NCI-H2029 treated with DMSO at 0.1 percent for 48 hours (cell line): ENCODE results near the gene GBP2.
"Not testable (repeated sequence)": the region's sequence is repeated elsewhere in the genome, so short reads cannot be mapped to it uniquely, and the experiment has no call there.

Experiments used
- DNase-seq: peaks from one replicate; lab custom pipeline; 2025; lab: John Stamatoyannopoulos, UW

Gene GBP2

DNA sequence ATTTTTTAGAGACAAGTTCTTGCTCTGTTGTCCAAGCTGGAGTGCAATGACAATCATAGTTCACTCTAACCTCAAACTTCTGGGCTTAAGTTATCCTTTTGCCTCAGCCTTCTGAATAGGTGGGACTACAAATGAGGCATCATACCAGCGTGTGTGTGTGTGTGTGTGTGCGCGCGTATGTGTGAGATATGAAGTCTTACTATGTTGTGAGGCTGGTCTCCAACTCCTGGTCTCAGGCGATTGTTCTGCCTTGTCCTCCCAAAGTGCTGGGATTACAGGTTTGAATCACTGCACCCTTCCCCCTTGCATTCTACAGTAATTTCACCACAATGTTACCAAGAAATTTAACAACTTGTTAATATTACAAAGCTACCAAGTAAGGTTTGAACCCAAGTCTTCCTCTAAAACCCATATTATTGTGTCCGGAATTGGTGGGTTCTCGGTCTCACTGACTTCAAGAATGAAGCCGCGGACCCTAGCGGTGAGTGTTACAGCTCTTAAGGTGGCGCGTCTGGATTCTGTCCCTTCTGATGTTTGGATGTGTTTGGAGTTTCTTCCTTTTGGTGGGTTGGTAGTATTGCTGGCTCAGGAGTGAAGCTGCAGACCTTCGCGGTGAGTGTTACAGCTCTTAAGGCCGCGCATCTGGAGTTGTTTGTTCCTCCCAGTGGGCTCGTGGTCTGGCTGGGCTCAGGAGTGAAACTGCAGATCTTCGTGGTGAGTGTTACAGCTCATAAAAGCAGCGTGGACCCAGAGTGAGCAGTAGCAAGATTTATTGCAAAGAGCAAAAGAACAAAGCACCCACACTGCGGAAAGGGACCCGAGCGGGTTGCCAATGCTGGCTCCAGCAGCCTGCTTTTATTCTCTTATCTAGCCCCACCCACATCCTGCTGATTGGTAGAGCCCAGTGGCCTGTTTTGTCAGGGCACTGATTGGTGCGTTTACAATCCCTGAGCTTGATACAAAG is 970 bp upstream of the GBP2 start:
- DNase-seq: not testable (repeated sequence)

- DNase-seq: no peak
Observed at GRCh38 chr1:89125240-89125912, 538 bp downstream of the GBP2 start.

DNA sequence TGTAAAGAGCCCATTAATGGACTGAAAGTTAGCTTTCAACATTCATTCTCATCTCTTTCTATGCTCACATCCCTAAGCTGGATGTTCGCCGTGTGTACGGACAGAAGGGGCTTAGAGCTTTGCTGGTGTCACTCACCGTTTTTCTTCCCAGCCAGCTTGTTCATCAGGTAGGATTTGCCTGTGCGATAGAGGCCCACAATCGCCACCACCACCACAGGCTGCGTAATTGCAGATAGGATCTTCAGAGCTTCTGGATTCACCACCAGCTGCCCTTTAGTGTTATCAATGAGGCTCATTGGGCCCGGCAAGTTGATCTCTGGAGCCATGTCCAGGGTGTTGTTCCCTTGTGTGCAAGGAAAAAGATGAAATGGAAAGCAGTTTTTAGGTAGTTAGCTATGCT is 4.3 kb downstream of the GBP2 start:
- no peak for DNase-seq

DNA sequence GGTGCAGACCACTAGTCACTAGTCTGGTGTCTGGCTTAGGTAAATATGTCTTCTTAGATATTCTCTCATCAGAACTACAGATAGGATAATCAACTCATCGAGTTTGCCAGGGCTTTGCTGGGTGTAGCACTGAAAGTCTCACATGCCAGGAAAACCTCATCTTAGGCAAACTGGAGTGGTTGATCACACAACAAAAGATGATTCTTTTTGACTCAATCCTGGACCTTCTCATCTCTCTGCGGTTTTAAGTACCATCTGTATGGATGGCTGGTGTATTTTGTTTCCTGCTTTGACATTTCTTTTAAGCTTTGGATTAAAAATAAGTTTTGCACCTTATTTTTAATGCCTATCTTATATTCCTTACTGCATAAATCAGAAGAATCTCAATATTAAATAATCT is 11.3 kb downstream of the GBP2 start:
- no peak for DNase-seq

DNA sequence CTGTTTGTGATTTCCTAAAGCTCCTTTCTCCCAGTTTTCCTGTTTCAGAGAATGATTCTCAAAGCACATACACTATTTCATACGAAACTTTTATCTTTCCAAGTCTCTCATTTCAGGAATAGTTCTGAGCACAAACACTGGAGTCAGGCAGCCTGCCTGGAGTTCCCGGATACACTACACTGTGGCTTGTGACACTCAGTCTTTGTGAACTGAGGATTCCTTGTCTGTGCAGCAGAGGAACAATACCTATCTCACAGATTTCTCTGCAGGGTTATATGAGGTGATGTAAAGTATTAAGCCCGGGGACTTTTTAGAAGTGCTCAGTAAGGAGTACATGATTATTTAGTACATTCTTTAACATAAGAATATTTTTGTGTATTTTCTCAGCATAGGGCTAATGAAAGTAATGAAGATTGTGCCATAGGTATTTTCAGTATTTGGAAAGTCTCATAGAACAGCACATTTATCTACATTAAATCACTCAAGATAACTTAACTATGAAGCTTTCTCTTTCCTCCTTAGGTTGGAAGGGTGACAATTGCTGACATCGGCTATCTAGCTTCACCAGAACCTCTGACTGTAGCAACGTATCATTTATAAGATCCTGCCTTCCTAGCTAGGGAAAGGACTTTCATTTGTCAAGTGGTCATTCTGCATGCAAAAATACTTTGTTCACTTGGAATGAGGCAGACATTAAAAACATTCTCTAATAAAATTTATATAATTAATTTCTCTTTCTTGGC is 12.9 kb downstream of the GBP2 start:
- DNase-seq: no peak

GRCh38 chr1:89104687-89105086 is 21.2 kb downstream of the GBP2 start:
- no peak for DNase-seq

GRCh38 chr1:89104147-89104546 is 21.8 kb downstream of the GBP2 start:
- no peak for DNase-seq

- DNase-seq: no peak
Observed at GRCh38 chr1:89102021-89102420, 23.9 kb downstream of the GBP2 start.

DNA sequence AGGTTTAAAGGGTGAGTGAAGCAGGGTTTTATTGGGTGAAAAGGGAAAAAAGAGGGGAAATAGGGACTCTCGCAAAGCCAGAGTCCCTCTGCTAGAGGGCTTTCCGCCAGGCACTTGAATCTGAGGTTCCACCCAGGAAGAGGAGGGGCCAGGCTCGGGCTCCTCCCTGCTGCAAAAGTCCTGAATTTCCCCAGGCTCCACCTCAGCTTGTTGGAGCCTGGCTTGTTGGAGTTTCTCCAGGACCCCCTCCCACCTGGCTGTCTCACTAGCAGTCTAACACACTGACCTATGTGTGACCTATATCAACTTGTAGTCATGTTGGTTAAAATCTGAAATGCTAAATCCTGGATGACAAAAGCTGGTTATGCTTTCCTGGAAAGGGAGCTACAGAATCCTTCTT is 25.5 kb downstream of the GBP2 start:
- DNase-seq: no peak

DNA sequence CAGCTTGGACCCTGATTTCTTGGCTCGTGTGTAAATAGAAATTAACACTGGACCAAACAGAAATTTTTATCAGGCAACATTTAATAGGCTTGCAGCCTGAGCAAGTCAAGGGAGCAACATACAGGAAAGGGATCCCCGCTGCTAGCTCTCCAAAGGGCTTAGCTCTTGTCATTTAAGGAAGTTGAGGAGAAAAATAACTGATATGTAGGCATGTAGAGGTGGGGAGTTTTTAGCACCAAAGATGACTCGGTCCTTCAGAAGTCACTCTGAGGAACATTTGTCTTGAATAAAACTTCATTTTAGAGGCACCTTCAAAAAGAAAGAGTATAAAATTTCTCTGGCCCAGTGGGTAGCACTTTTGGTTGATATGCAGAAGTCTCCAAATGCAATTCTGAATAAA is 27.1 kb downstream of the GBP2 start:
- no peak for DNase-seq

- no peak for DNase-seq
Observed at GRCh38 chr1:89095737-89096136, 30.2 kb downstream of the GBP2 start.

- DNase-seq: no peak
Observed at GRCh38 chr1:89089962-89090361, 36.0 kb downstream of the GBP2 start.

- DNase-seq: no peak
Observed at GRCh38 chr1:89088572-89088971, 37.3 kb downstream of the GBP2 start.

DNA sequence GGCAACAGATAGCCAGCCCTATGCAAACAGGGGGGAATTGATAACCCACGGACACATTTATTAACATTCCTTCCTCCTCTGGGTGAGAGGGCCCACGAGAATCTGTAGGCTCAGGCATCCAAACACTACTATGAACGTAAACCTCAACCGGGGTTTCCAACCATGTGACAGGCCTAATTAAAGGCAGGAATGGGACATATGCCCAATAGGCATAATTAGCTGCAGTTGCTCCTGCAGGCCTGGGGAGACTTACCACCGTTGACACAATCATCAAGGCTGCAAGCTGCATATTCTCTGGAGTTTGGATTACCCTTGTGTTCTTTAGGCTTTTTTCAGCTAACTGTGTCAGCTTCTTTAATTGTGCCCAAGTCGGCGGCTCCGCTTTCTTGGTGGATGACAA is 38.7 kb downstream of the GBP2 start:
- no peak for DNase-seq

DNA sequence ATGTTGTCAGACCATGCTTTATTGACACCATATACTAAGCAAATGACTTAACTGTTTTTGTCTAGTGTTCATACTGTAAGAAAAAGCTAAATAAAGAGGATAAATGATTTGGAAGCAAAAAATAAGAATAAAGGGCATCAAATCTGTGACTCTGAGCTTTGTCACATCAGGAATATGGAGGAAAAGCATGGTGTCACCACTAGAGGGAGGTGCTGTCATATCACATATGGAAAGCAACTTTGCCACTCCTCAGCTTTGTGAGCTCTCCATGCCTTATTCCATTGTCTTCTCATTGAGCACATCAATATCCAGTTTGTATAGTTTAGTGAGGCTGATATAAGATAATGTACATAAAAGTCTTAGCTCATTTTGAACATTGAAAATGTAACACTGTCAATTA is 40.1 kb downstream of the GBP2 start:
- peak; percentile 30 for DNase-seq

- no peak for DNase-seq
Observed at GRCh38 chr1:89081005-89081404, 44.9 kb downstream of the GBP2 start.

GRCh38 chr1:89080068-89080467 is 45.8 kb downstream of the GBP2 start:
- DNase-seq: not testable (repeated sequence)

- not testable (repeated sequence) for DNase-seq
Observed at GRCh38 chr1:89072466-89073065, 53.3 kb downstream of the GBP2 start.

DNA sequence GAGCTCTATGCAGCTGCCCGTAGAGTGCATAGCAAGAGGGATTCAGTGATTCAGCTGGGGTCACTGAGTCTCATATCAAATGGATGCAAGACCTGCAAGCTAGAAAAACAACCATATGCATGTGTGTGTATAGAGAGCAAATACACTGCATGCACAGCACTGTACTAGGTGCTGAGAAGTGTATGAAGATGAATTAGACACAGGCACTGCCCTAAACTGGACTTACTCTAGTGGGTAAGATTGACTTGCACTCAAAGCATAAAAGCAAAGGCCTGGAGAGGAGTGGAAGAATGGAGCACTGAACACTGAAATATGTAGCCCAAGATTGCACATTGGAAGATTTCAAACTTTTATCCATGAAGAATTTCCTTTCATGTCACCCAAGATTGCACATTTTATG is 55.4 kb downstream of the GBP2 start:
- DNase-seq: no peak

DNA sequence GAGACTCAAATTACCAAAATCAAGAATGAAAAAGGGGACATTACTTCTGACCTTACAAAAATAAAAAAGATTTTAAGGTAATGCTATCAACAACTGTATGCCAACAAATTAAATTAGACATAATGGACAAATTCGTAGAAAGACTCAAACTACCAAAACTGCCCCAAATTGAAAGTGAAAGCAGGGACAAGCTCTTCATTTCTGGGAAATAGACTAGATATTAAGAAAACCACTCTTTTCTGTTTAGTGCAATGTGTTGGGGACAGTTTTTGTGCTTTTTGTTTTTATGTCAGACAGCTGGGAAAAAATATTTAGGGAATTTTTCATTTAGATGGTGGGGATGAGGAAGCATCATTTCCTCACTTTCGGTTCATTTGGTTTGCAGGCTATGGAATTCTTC is 56.0 kb downstream of the GBP2 start:
- no peak for DNase-seq

GRCh38 chr1:89068291-89068690 is 57.6 kb downstream of the GBP2 start:
- no peak for DNase-seq
